UCSD-AML1 (cell line): ENCODE measurements around the gene CFD.
A peak's percentile ranks its signal among the peaks of the same experiment; 100 is the strongest.
"Not testable (repeated sequence)": the region's sequence is repeated elsewhere in the genome, so short reads cannot be mapped to it uniquely, and the experiment has no call there.

Experiments used
- DNase-seq: peaks from one replicate; lab custom pipeline; 2025; ENCODE audit not compliant: unreplicated experiment; lab: John Stamatoyannopoulos, UW

Gene CFD

GRCh38 chr19:887599-887998 is 28.1 kb downstream of the CFD start:
- no peak for DNase-seq

- DNase-seq: no peak
These were observed 29.3 kb downstream of the CFD start for GRCh38 chr19:888581-889385.

- no peak for DNase-seq
These were observed 30.3 kb downstream of the CFD start for GRCh38 chr19:889662-890295.

GRCh38 chr19:890831-891230 is 31.4 kb downstream of the CFD start:
- no peak for DNase-seq

- DNase-seq: not testable (repeated sequence)
These were observed 32.1 kb downstream of the CFD start for GRCh38 chr19:891421-892200.

- DNase-seq: no peak
These were observed 32.9 kb downstream of the CFD start for GRCh38 chr19:892243-892893.

GRCh38 chr19:892894-893689 is 33.6 kb downstream of the CFD start, which contains the start of the genes MED16 and RNU6-9:
Gene MED16, minus strand, starts transcription at chr19:893187. Its CDS starts 2,056 bp downstream, at chr19:891131.
Gene RNU6-9, plus strand, starts transcription at chr19:893484.
- peak; percentile 87 for DNase-seq

GRCh38 chr19:896434-896833 is 37.0 kb downstream of the CFD start:
- no peak for DNase-seq

GRCh38 chr19:896999-897398 is 37.5 kb downstream of the CFD start:
- DNase-seq: no peak

- no peak for DNase-seq
These were observed 38.1 kb downstream of the CFD start for GRCh38 chr19:897442-898039.

- DNase-seq: no peak
These were observed 39.2 kb downstream of the CFD start for GRCh38 chr19:898663-899062.

GRCh38 chr19:899336-900042 is 40.0 kb downstream of the CFD start:
- peak; percentile 50 for DNase-seq

GRCh38 chr19:900043-900301 is 40.5 kb downstream of the CFD start:
- DNase-seq: no peak

- no peak for DNase-seq
These were observed 41.0 kb downstream of the CFD start for GRCh38 chr19:900302-901111.

GRCh38 chr19:901216-902092 is 42.0 kb downstream of the CFD start:
- DNase-seq: no peak

GRCh38 chr19:902093-902370 is 42.6 kb downstream of the CFD start:
- no peak for DNase-seq

- no peak for DNase-seq
These were observed 43.2 kb downstream of the CFD start for GRCh38 chr19:902446-903226.
